Measurements from ENCODE around the gene C3AR1.
"Not testable (repeated sequence)": the region's sequence is repeated elsewhere in the genome, so short reads cannot be mapped to it uniquely, and the experiment has no call there.

C3AR1 gene

DNA sequence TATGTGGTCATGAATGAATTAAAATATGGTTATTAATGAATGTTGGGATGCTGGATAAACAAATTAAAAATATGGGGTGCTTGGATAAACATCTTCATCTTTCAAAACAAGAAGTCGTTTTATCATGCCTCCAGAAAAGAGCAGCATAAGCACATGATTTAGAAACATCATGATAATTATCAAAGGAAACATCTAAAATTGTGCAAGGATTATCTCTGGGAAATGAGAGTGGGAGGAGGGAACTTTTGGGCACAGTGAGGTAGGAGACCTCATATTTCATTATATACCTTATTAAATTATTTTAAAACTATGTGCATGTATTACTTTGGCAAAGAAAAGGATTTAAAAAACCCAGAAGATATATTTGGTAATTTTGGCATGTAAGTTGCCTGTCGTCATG, 8.9 kb downstream of the C3AR1 start:
- no peak for DNase-seq

- no peak for DNase-seq
Observed at GRCh38 chr12:8054816-8055215, 11.3 kb downstream of the C3AR1 start.

DNA sequence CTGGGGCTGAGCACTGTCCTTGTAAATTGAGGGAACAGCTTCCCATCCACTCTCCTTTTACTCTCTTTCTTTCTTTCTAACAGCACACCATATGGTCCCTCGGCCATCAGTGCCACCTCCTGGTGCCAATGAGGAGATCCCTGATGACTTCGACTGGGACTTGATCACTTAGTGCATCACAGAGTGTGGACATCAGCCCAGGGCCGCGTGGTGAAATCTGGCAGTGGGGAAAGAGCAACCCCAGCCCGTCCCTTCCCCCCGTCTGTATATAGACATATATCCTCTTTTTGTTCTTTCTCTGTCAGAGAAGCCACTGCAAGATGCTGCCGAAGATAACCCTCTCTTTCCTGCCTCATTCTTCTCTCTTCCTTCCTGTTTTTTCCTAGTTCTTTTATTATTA, 13.5 kb downstream of the C3AR1 start:
- no peak for DNase-seq

- DNase-seq = no peak
Observed at GRCh38 chr12:8050600-8051250, 15.4 kb downstream of the C3AR1 start.

DNA sequence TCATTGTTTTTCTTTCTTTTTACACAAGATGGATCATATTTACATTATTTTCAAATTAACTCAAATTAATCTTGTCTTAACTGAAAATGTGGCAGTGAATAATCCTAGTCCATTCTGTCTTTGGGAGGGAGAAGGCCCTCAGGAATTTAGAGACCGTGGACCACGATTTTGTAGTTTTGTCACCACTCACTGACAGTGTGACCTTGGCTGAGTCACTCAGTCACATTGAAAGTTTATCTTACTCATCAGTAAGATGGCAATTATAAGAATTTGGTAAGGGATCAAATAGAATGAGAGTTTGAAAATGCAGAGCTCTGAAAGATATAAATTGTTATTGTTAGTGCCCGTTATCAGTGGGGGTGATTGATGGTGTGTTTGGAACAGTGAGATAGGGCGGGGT, 17.3 kb downstream of the C3AR1 start:
- no peak for DNase-seq

- no peak for DNase-seq
Observed at GRCh38 chr12:8047842-8048241, 18.3 kb downstream of the C3AR1 start.

DNA sequence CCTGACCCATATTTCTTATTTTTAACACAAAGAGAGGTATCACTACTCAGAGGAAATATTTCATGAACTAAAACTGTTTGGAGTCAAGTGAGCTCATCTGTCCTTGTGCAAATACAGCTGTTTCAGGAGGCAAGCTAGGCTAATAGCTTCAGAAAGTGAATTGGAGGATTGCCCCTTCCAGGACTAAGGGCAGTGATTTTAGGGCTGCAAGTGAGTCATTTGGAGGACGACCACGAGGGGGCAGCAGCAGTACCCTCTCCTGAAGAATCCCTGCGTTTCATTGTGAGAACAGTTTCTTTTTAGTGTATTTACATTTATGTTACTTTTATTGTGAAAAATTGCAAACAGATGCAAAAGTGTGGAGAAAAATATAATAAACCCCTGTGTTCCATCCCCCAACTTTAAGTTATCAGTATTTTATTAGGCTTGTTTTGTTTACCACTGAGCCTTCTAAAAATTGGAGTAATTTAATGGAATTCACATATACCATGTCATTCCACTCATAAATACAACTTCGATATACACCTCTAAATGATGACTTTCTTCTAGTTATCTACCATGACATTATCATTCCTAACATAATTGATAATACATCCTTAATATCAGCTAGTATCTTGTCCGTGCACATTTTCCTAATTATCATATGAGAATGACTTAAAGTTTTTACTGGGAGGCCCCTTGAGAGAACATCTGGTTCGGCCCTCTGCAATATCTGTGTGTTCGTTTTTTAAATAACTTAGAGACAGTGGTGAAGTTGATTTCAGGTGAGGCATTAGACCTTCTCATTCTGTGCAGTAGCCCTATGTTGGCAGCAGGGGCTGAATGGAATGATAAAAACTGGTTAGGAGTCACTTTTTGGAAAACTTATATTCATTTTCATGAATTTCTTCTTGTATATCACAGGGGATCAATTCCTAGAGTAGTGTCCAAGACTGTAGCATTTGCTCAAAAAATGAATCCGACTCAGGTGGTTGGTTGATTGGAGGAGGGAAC, 19.9 kb downstream of the C3AR1 start:
- peak; percentile 26 for DNase-seq

DNA sequence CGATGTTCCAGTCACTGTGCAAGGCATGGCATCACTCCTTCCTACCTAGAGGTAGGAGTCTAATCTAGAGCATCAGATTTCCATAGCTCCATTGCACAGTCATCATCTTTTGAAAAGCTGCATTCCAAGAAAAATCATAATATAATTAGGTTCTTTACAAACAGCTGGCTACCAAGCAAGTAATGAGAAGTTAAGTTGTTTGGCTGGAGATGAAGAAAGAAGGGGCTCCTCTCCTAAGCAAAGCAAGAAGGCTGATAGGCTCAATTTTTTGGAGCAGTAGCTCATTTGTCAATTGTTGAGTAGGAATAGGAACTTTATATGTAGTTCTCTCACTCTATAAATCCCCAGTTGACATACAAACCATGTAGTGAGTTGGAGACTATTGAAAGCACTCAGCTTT, 25.4 kb downstream of the C3AR1 start:
- DNase-seq = no peak

DNA sequence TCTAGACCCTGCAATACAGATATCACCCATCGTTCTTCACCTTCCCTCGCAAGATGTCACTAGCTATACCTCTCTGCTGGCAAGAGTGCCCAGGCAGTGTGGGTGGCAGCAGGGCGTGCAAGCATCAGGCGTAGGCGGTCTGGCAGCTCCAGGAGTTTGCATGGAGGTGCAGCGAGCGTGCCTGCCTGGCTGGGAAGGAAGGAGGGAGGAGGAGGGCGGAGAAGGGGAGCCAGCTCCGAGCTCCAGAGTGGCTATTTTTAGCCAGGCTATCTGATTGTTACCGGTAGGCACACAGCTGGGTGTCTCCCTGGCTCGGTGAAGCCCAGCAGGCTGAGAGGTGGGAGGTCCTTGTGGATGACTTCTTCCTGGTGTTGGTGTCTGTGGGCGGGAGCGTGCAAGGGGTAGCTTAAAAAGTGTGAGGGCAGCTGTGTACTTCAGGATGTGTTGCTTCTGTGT, 27.5 kb downstream of the C3AR1 start:
- DNase-seq = peak; percentile 75

GRCh38 chr12:8037947-8038346, 28.2 kb downstream of the C3AR1 start:
- DNase-seq = no peak

GRCh38 chr12:8037046-8037663, 29.0 kb downstream of the C3AR1 start:
- DNase-seq = no peak

DNA sequence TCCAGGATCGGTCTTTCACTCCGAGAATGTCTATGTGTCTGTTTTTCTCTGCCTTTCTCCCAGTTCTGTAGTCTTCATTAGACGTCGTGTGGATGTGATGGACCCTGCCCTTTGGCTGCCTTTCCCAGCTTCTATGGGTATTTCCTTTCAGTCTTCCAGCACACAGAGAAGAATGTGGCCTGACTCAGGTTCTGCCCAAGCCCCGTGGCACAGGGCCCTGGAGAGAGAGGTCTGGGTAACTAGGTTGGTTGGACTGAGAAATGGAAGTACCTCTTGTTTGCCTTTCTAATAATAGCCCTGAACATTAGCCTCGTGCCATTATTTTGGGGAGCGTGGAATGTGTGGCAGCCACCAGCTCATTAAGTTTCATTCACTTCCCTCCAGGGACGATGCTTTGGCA, 29.8 kb downstream of the C3AR1 start:
- no peak for DNase-seq

- DNase-seq = no peak
Observed at GRCh38 chr12:8035440-8036010, 30.6 kb downstream of the C3AR1 start.

GRCh38 chr12:8034802-8035201, 31.4 kb downstream of the C3AR1 start:
- DNase-seq = no peak

DNA sequence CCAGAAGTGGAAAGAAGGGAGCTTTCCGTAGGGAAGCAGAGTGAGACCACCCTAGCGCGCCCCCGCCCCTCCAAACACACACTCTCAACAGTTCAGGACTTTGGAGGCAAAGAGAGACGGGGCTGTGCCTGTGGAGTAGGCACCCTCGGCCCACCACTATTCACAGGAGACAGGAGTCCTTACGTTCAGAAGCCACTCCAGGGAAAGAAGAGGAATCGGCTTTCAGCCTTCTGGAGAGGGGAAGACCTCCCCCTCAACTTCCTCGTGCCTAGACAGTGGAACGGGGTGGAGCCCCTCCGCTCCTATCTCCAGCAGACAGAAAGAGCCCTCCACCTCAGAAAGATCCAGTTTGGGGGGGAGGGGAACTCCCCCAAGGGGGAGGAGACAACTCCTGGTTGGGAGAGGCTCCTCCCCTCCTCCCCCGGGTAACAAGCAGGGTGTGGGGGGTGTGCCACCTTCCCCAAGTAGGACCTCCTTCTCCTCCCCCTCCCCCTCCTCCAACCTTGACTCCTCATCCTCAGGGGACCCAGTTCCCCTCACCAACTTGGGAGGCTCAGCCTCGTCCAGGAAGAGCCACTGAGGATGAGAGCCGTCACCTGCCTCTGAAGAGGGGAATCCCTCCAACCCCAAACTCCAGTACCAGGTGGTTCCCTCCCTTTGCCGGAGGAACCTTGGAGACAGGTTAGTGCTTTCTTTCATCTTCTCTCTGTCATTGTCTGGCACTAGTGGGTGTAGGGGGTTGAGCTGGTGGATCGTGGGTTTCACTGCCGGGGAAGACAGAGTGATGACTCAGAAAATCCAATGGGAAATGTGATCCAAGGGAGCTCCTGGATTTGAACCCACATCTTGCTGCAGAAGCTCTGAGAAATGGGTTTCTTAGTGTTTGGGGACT, 32.8 kb downstream of the C3AR1 start:
- DNase-seq = peak; percentile 44

GRCh38 chr12:8032242-8033152, 33.7 kb downstream of the C3AR1 start, which contains the start of gene FOXJ2:
Gene FOXJ2, plus strand, starts transcription at chr12:8032716. Its CDS starts 7,117 bp downstream, at chr12:8039833.
- peak; percentile 81 for DNase-seq

GRCh38 chr12:8031872-8032241, 34.3 kb downstream of the C3AR1 start:
- no peak for DNase-seq

GRCh38 chr12:8031017-8031416, 35.1 kb downstream of the C3AR1 start:
- not testable (repeated sequence) for DNase-seq

DNA sequence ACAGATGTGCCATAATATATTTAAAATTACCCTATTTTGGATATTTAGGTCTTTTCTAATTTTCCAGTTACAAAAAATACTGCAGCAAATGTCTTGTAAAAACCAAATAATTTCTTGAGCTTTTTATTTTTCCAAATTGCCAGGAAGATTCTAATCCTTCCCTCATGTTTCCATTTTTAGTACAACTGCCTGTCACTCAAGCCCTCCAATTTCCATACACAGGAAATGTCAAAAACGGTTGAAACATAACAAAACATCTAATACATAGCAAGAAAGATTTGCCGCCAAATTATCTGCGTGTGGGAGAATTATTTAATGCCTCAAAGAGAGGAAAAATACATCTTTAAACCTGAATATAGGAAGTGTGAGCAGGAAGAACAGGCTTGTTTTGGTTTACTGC, 36.0 kb downstream of the C3AR1 start:
- DNase-seq = no peak

GRCh38 chr12:8028267-8028666, 37.9 kb downstream of the C3AR1 start:
- DNase-seq = no peak

DNA sequence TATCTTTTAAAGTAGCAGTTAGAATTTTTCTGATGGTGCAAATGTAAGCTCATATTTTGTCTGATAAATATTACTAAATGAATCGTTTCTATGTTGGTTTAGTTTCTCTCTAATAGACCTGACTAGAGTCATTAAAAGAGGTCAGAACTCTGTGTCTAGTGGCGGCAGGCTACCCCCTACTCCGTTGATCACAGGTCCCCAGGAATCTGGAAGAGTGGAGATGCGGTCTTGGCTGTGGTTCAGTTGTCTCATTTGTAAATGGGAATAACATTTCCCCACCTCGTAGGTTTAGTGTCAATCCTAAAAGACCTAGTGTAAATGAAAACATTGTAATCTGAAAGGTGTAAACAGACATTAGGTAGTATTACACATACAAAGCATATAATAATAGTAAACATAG, 38.3 kb downstream of the C3AR1 start:
- no peak for DNase-seq

All from NCI-H1092 treated with DMSO at 0.1 percent for 48 hours (cell line).